ENCODE results near the gene ZFYVE28. TPM values are rescaled to one million over a fixed set of nuclear protein-coding genes. Genes with fewer than 3 reads are reported as not detected.

The ZFYVE28 gene
- total RNA-seq, 3 donors from 2014 or later (not counting 1 experiment from before 2014, with no cell fraction given), result 85.4 to 107 (median 104) TPM

DNA sequence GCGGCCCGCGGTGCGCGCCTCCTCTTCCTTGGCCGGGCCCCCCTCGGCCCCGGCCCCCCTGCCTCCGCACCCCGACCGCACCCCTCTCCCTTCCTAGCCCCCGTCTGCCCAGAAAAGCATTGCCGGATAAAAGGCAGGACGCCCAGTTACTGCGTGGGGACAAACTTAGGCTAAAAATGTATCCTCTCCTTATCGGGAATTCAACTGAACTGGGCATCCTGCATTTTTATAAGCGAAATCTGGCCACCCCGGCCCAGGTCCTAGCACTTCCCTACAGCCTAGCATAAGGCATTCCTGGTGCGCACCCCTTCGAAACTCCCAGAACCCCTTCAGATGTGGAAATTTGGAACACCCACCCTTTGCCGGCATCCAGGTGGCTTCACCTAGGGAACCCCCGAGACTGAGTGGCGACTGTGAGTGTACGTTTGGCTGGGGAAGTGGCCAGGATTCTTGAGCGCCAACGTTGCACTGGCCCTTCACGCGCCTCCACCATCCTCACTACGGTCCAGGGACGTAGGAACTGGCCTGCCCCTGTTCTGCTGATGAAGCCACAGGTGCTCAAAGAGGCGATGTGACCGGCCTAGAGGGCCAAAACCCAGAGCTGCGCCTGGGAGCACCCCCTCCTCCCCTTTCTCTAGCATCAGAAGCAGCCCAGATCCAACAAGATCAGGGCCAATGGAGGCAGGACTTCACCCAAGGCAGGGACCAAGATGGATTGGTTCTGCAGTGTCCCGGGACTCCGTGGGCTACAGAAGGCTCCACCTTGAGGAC, 44.7 kb upstream of the ZFYVE28 start:
- no peaks in the 10 kb centered on the region for H3K9me3 Mint-ChIP-seq
- TF ChIP-seq, protein P1, sequence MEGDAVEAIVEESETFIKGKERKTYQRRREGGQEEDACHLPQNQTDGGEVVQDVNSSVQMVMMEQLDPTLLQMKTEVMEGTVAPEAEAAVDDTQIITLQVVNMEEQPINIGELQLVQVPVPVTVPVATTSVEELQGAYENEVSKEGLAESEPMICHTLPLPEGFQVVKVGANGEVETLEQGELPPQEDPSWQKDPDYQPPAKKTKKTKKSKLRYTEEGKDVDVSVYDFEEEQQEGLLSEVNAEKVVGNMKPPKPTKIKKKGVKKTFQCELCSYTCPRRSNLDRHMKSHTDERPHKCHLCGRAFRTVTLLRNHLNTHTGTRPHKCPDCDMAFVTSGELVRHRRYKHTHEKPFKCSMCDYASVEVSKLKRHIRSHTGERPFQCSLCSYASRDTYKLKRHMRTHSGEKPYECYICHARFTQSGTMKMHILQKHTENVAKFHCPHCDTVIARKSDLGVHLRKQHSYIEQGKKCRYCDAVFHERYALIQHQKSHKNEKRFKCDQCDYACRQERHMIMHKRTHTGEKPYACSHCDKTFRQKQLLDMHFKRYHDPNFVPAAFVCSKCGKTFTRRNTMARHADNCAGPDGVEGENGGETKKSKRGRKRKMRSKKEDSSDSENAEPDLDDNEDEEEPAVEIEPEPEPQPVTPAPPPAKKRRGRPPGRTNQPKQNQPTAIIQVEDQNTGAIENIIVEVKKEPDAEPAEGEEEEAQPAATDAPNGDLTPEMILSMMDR (IDR thresholded peaks at IDR 0.05), result no peak
- peaks cover 19% of the 10 kb centered on the region for H3K4me1 ChIP-seq (ENCODE audit: control insufficient read depth, insufficient read depth, low read length)
- no peaks in the 10 kb centered on the region for H3K9me3 ChIP-seq (ENCODE audit: control insufficient read depth, insufficient read depth, low read length)
- no peak overlapping the region for H3K4me3 ChIP-seq (ENCODE audit: low read length)
- no peak for DNase-seq
- peaks cover 0 to 6% of the 10 kb centered on the region in 2 donors for H3K27me3 Mint-ChIP-seq (ENCODE audit: low read depth in 2 of 2)
- intact Hi-C loops (cut with micrococcal nuclease), result loop anchor here (1.0 kb wide), 1 partner anchor 243 kb away; no protein-coding TSS in a partner anchor
- WGBS (ENCODE audit: insufficient coverage), result 44% methylated on average over 35 of the region's 35 CpGs
- peak overlapping the region; percentile 53 for H3K4me3 Mint-ChIP-seq
- no peaks in the 10 kb centered on the region for H3K27me3 ChIP-seq (ENCODE audit: control insufficient read depth, insufficient read depth, low read length)
- H3K27ac Mint-ChIP-seq, result peak overlapping the region in 1 of 2 donors; percentile 58
- no peak overlapping the region for H3K27ac ChIP-seq (ENCODE audit: low read length)
- H3K36me3 Mint-ChIP-seq, result no peaks in the 10 kb centered on the region
- ATAC-seq, result no peak
- no peaks in the 10 kb centered on the region for H3K36me3 ChIP-seq (ENCODE audit: control insufficient read depth, insufficient read depth, low read length)
- H3K4me1 Mint-ChIP-seq, result peaks cover 6 to 20% of the 10 kb centered on the region in 2 donors

- H3K4me3 ChIP-seq (ENCODE audit: low read length), result no peak overlapping the region
- H3K36me3 ChIP-seq (ENCODE audit: control insufficient read depth, insufficient read depth, low read length), result no peaks in the 10 kb centered on the region
- DNase-seq (peak; percentile 71 to 86), ATAC-seq (peak; percentile 92 to 97 (median 96))
- H3K4me1 Mint-ChIP-seq, result peaks cover 0 to 14% of the 10 kb centered on the region in 2 donors
- peaks cover 13% of the 10 kb centered on the region for H3K4me1 ChIP-seq (ENCODE audit: control insufficient read depth, insufficient read depth, low read length)
- peak overlapping the region; percentile 82 for H3K4me3 Mint-ChIP-seq
- no peak overlapping the region for H3K27ac ChIP-seq (ENCODE audit: low read length)
- peaks cover 0 to 6% of the 10 kb centered on the region in 2 donors for H3K27me3 Mint-ChIP-seq (ENCODE audit: low read depth in 2 of 2)
- no peaks in the 10 kb centered on the region for H3K36me3 Mint-ChIP-seq
- intact Hi-C loops (cut with micrococcal nuclease), result no loop called here
- TF ChIP-seq, protein P1 (IDR thresholded peaks at IDR 0.05), result peak; percentile 58
- no peaks in the 10 kb centered on the region for H3K9me3 Mint-ChIP-seq
- WGBS (ENCODE audit: insufficient coverage), result 6% methylated on average over 99 of the region's 99 CpGs
- H3K27ac Mint-ChIP-seq, result peak overlapping the region in 1 of 2 donors; percentile 58
- no peaks in the 10 kb centered on the region for H3K27me3 ChIP-seq (ENCODE audit: control insufficient read depth, insufficient read depth, low read length)
- H3K9me3 ChIP-seq (ENCODE audit: control insufficient read depth, insufficient read depth, low read length), result no peaks in the 10 kb centered on the region
Observed at GRCh38 chr4:2462218-2462991, 44.0 kb upstream of the ZFYVE28 start.

DNA sequence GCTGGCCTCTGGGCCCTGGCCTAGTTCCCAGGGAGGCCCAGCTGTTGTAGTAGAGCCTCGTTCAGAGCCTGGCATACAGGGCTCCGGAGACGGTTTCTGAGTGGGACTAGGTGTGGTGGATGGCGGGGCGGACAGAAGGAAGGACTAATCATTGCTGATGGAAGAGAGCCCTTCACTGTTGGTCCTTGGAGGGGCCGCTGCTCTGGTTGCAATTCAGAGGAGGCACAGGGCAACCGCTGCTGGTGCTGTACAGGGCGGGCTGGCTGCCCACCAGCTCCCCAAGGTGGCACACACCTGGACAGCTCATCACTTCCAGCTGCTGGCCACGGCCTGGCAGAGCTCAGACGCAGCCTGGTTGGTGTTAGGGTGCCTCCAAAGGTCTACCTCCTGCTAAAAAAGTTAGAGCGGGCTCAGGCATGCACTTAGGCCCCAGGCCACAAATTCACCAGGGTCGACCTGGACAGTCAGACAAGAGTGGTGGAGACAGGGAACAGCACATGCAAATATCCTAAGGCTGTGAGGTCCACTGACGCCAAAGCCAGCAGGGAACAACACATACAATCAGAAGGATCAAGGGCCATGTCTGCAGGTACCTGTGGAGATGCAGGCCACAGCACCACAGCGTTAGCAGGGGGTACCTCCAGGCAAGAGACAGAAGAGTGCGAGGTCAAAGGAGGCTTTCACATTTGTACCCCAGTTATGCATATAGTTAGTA, 43.0 kb upstream of the ZFYVE28 start:
- no peak for ATAC-seq
- intact Hi-C loops (cut with micrococcal nuclease), result no loop called here
- peaks cover 0 to 14% of the 10 kb centered on the region in 2 donors for H3K4me1 Mint-ChIP-seq

More for the DNA sequence above, 43.0 kb upstream of the ZFYVE28 start:
- Histone ChIP-seq H3K27me3 (ENCODE audit: control insufficient read depth, insufficient read depth, low read length) (no peaks in the 10 kb centered on the region), H3K9me3 (ENCODE audit: control insufficient read depth, insufficient read depth, low read length) (no peaks in the 10 kb centered on the region), H3K27ac (ENCODE audit: low read length) (no peak overlapping the region), H3K36me3 (ENCODE audit: control insufficient read depth, insufficient read depth, low read length) (no peaks in the 10 kb centered on the region), H3K4me3 (ENCODE audit: low read length) (no peak overlapping the region), H3K4me1 (ENCODE audit: control insufficient read depth, insufficient read depth, low read length) (peaks cover 13% of the 10 kb centered on the region)
- Mint-ChIP-seq H3K9me3 (no peaks in the 10 kb centered on the region), H3K27ac (peak overlapping the region in 1 of 2 donors; percentile 4), H3K36me3 (no peaks in the 10 kb centered on the region), H3K4me3 (peak overlapping the region; percentile 82), H3K27me3 (ENCODE audit: low read depth in 2 of 2) (peaks cover 0 to 6% of the 10 kb centered on the region in 2 donors)
- no peak for DNase-seq
- WGBS (ENCODE audit: insufficient coverage), result 89% methylated on average over 15 of the region's 15 CpGs
- TF ChIP-seq, protein P1 (IDR thresholded peaks at IDR 0.05), result no peak

Data from natural killer cell (primary cell).